Fibroblast of skin of left quadriceps (primary cell): ENCODE measurements around the gene ATOH8.
"Not testable (repeated sequence)": the region's sequence is repeated elsewhere in the genome, so short reads cannot be mapped to it uniquely, and the experiment has no call there.

ENCODE experiments used
- DNase-seq, 2 experiments: peaks; one replicate each; pipeline ENCODE4 v3.0.0-alpha.2; 2013; ENCODE audit warnings: low read depth in 2 of 2

The ATOH8 gene, protein sequence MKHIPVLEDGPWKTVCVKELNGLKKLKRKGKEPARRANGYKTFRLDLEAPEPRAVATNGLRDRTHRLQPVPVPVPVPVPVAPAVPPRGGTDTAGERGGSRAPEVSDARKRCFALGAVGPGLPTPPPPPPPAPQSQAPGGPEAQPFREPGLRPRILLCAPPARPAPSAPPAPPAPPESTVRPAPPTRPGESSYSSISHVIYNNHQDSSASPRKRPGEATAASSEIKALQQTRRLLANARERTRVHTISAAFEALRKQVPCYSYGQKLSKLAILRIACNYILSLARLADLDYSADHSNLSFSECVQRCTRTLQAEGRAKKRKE

DNA sequence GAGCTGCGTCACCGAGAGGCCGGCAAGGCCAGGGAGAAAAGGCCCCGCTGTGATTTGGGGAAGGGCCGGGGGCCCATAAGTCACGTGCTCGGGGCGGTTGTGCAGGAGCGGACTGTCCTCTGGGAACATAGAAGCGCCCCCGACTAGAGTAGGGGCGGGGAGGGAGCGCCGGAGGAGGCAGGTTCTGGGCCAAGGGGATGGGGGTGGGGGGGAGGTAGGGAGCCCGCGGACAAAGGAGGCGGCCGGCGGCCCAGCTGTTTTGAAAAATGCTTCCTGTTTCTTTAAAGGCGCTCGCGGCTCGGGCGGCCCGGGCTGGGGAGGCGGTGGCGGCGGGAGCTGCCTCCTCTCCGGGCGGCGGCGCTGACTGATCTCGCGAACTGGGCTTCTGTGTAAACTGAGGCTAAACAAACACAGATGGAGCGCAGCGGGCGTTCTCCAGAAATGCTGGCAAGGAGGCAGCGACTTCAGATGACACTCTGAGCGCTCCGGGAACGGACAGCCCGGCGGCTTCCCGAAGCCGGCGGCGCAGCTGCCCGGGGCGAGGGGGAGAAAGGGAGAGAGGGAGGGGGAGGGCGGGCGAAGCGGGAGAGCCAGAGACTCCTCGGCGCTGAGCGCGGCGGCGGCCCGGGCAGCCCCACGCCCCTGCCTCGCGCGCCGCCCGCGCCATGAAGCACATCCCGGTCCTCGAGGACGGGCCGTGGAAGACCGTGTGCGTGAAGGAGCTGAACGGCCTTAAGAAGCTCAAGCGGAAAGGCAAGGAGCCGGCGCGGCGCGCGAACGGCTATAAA is at the start of gene ATOH8:
Gene ATOH8, plus strand, starts transcription at position 467 of the 788 bp plus-strand sequence. Its CDS starts 199 bp downstream, at position 666.
- DNase-seq = peak in 1 of 2 experiments; percentile 34

DNA sequence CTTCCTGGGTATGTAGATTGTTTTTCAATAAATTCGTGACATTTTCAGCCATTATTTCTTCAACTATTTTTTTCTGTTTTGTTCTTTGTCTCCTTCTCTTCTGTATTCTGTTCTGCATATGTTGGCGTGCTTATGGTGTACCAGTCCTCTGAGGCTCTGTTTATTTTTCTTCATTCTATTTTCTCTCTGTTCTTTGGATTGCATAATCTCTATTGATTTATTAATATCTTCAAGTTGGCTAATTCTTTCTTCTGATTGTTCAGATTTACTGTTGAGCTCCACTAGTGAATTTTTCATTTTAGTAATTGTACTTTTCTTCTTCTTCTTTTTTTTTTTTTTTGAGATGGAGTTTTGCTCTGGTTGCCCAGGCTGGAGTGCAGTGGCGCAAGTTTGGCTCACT is 49.8 kb upstream of the ATOH8 start:
- no peak for DNase-seq

DNA sequence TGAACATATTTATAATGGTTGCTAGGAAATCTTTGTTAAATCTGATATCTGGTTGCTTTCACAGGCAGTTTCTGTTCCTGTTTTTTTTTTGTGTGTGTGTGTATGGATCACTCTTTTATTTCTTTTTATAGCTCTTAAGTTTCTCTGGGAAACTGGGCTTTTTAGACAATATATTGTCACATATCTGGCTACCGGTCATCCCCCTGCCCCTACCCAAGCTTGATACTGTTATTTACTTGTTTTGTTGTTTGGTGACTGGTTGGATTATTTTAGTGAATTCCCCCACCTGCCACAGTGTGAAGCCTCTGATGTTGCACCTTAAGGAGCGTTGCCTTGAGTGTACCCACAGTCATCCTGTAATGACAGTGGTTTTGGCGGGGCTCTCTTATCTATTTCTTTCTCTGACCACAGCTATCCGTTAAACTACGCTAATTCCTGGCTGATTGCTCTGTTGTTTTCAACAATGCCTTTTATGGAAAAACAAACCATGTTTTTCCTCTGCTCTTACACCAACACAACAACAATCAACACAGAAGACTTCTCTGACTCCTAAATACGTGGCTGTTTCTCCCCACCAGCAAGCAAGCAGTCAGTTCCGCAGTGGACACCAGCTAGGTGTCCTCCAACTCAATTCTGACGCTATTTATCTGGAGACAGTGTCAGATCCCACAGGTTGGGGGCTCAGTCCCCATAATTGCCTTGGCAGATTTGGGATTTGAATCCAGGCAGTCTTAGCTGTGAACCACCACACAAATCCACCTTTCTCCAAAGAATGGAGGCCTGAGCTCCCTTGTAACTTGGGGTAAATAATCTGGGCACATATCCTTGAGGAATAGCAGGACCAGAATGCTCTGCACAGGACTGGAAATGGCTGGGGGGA is 48.8 kb upstream of the ATOH8 start:
- no peak for DNase-seq

DNA sequence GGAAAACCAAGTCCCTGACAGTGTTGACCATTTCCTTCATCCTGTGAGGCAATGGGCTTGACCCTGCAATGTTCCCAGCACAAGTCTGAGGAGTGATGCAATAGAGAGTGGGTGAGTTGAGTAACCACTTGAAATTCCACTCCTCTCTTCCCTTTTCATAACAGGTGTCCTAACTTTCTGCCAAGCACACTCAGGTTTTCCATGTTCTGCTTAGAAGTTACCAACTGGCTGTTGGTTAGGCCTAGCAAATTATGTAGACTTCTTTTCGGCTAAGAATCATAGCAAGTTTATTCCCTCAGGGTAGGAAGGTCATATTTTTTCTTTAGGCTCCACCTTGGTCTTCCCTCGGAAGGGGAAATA is 48.1 kb upstream of the ATOH8 start:
- DNase-seq = peak; percentile 38 to 58

DNA sequence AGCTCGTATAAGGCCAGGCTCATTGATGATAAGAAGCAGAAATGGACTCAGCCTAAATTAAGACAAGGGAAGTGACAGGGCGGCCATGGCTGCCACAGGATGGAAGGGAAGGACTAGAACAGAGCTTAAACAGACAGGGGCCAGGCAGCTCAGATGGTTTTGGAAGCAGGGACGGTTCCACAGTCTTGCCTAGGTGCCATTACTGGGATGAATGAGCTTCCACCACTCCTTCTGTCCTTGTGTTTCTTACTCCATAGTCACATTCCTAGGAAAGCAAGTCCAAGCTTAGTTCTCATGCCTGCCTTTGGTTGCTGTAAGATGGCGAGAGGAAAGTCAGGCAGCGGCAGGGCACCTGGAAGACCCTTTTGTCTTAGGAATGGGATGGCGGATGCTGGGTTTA is 47.7 kb upstream of the ATOH8 start:
- DNase-seq = no peak

DNA sequence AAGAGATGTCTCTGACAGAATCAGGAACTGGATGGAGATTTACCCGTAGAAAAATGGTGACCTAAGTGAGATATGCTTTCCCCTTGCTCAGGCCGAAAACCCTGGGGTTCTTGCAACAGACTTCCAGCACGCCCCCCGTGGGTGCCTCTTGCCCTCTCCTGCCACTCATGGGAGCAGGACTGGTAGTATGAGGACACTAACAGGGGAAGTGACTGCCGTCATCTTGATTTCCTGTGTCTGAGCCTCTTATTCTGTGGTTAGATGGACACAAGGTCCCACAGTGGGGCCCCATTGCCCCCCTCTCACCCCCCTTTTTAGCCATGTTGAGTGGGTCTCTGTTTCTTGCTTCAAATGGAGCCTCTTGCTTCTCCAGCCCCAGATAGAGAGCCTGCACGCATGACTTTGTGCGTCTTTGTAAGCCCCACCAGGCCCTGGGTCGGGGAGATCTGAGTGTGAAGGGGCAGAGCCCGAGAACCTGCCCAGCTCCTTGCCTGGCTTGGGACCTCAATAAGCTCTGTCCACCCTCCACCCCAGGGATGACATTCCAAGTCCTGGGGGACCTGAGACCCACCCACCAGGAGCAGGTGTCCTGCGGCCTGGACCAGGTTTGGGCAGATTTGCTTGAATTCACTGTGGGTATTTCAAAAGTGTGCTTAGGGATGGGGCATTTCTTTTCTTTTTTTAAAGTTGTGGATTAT is 47.0 kb upstream of the ATOH8 start:
- no peak for DNase-seq

DNA sequence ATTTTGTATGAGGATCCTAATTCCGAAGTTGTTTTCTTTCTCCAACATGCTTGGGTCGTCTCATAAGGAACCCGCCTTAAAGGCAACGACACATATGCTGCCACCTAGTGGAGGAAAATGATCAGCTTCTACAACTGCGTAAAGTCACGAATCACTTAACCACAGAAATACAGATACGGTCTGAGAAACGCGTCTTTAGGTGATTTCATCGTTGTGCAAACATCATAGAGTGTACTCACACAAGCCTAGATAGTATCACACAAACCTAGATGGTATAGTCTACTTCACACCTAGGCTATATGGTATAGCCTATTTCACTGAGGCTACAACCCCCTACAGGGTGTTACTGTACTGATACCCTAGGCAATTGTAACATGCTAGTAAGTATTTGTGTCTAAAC is 46.5 kb upstream of the ATOH8 start:
- peak; percentile 64 to 68 for DNase-seq

DNA sequence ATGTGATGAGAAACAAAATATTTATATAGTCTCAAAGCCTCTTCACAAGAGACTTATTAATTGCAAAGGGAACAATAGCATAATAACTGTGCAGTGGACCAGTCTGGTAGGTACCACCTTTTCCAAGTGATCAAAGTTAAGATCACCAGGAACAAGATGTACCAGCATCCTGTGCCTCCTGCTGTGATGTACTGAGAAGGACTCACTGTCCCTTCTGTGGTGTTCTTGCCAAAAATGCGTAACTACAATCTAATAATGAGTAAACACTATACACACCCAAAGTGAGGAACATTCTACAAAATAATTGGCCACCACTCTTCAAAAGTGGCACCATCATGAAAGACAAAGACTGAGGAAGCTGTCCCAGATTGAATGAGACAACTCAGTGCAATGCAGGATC is 45.1 kb upstream of the ATOH8 start:
- no peak for DNase-seq

DNA sequence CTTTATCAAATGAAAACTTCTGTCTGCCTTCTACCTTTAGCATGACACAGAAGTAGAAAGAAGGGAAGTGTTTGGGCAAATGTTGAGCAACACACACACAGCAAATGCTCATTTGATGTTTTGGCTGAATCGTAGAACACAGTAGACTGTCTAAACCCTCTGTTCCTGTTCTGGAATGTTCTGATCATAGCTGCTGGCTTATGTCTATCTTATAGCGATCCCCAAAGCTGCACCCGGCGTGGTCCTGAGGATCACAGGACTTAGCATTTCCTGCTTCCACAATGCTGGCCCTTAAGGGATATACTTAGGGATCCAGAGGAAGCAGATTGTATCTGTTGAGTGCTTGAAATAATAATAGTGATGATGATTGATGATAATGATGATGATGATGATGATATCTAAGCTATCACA is 44.4 kb upstream of the ATOH8 start:
- DNase-seq = no peak

DNA sequence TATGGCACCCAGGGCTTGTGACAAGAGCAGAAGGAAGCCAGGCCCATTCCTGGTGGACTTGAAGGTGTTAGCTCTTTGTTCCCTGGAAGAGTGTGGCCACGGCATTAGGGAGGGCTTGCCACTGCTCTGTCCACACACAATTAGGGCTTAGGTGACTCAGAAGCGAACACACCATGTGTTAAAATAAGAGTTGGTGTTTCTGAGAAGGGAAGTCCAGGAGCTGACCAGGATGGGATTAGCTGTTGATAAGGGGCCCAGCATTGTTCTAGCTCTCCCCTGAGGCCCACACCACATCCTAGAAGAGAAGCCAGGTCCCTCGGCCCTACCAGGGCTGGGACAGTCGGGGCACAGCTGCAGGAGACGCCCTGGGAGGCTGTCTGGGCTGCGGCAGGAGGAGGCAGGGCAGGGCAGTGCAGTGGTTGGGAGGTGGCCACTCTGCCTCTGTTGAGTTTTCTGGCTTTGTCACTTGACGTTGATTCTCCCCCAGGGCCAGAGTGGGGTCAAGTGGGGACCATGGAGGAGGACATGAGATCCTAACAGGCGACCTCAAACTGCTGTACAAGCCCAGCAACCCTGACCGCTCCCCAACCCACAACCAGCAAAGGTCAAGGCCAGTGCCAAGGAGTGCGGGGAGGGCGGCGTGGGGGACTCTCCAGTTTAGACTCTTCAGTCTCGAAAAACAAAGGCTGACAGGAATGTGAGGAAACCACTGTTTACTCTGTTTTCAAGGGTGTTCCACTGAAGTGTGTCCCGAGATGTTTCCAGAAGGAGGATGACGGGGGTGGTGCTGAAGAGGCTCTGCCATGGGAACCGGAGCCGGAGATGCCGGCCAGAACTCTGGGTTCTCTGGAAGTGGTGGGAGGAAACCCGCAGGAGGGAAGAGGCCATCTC is 42.9 kb upstream of the ATOH8 start:
- no peak for DNase-seq

DNA sequence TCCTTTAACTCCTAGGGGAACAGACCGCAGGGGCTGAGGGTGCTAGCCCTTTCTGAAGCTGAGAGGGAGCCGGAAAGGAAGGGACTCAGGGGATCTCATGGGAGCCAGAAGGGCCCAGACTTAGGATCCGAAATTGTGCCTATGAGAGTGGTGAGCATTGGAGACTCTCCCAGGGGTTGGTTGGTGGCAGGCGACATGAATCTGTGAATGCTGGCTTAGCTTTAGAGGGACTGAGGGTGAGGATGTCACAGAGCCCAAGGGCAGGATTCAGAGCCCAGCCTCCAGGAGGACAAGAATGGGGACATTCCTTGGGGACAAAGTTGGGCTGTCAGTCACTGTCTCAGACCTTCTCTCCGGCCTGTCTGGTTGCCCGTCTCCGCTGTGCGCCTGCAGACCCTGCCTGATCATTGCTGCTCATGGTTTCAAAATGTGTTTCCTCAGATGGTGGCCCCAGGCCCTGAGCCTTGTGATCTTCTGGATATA is 42.2 kb upstream of the ATOH8 start:
- DNase-seq = no peak

DNA sequence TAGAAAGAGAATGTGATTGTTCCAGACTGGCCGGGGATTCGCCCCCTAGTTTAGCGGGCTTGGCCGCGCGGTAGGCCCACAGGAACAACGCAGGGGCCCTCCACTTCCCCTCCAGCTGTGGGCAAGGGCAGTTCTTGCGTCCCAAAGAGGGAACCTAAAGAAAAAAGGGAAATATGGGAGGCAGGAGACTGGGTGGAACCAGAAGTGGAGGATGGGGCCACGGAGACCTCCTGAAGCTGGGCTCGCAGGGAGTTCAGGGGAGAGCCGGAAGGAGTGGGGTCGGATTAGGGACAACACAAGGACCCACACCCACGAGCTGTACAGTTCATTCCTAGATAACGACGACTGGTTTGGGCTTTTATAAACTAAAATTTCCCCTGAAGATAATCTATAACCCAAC is 41.5 kb upstream of the ATOH8 start:
- DNase-seq = no peak

DNA sequence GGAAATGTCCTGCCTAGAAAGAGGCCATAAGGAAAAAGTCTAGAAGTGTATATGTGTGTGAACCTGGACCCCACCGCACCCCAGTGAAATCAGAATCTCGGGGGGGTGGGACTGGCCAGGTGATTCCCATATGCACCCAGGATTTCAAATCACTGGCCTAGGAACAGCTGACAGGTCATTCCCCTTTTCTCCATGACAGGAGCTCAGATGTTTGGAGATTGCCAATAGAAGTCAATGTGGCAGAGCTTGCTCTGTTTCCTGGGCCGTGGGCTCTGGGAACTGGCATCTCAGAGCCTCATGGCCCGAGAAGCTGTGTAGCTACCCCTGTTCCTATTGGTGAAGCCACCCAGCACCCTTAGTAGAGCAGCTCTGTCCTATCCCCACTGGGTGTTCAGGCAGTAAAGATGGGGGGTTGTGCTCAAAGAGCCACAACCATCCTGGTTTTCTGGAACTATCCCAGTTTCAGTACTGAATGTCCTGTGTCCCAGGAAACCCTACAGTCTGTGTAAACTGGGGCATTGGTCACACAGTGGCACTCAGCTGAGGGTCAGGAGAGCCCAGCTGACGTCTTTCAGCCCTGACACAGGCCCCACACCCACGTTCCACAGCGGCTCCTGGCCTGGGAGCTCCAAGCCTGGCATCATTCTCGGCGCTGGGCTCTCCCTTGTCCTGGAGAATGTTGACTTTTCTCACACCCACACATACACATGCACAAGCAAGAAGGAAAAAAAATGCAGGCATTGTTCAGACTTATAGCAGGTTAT is 40.8 kb upstream of the ATOH8 start:
- DNase-seq = no peak

DNA sequence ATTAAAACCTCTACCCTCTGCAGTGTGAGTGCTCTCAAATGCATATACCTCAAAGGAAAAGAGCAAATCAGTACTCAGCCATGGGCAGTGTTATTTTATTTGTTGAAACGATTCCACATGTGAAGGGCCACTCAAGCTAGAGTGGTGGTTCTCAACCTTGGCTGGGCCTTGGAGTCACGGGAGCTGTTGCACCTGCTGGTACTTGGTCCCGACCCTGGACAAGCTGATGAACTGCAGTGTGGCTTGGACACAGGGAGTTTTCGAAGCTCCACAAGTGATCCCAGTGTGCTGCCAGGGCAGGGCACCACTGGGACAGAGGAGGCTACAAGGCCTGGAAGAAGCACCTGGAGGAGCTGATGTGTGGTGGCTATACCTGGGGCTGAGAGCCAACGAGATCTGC is 40.0 kb upstream of the ATOH8 start:
- no peak for DNase-seq

DNA sequence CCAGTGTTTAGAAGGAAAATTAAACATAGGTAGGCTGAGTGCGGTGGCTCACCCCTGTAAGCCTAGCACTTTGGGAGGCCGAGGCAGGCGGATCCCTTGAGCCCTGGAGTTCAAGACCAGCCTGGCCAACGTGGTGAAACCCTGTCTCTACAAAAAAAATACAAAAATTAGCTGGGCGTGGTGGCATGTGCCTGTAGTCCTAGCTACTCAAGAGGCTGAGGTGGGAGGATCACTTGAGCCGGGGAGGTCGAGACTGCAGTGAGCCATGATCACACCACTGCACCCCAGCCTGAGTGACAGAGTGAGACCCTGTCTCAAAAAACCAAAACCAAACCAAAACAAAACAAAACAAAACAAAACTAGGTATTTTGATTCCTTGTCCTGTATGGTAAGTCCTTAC is 39.4 kb upstream of the ATOH8 start:
- not testable (repeated sequence) for DNase-seq

DNA sequence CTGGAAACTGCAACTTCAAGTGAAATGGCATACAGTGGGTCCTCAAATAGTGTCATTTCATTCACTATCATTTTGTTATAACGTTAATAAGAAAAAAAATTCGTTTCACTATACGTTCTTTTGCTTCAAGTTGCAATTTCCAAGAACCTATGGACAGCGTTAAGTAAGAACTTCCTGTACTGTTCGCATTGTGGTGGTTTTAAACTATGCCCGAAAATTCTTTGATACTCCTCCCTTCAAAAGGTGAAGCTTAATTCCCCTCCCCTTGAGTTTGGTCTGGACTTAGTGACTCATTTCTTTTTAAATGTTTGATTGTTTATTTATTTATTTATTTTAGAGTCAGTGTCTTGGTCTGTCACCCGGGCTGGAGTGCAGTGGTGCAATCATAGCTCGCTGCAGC is 39.0 kb upstream of the ATOH8 start:
- no peak for DNase-seq

DNA sequence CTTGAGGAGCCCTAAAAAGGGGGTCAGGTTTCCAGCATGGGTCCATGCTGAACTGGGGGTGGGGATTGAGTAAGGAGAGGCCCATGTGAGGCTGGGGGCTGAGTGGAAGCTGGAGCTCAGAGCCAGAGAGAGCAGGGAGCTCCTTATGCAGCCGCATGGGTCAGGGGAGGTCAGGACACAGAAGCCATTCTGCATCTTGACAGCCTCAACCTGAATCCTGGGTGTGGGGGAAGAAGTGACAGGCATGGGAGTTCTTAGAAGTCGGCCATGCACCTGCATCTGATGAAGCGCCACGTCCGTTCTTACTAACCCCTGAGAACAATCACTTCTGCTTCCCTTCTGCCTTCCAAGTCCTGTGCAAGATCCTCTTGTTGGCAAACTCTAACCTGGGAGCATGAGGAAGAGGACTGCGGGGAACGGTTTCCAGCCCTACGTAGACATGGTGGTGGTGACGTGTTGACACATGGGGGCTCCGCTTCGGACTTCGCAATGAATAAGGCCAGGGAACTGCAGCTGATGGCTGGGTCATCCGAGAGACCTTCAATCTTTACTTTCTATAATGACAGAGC is 37.4 kb upstream of the ATOH8 start:
- no peak for DNase-seq

DNA sequence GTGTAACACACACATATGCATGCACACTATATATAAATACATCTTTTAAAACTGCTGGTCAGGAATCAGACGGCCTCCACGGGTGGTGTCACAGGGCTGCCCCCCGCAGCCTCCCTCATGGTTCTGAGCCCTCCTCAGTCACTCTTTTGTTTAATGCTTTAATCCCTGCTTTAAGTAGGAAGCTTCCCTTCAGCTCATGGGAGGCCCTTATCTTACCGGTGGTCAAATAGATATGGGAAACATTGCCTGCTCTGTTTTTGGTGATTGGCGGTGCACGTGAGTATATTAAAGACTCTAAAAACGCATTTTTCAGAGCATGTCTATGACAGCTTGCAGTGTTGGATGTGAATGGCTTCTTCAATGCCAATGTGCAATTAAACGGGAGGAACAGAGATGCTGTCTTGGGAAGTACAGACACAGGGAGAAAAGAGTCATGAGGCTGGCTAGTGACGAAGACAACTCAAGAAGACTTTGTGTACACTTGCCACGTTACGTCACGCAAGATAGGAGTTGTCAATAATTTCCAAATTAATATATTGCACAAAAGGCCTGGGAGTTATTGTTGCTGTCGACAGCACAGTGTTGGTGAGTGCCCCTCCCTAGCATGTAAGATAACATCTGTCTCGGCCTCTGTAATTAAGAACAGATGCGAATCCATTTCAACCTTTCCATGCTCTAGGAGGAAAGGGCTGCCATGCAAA is 36.3 kb upstream of the ATOH8 start:
- peak; percentile 83 to 84 for DNase-seq

DNA sequence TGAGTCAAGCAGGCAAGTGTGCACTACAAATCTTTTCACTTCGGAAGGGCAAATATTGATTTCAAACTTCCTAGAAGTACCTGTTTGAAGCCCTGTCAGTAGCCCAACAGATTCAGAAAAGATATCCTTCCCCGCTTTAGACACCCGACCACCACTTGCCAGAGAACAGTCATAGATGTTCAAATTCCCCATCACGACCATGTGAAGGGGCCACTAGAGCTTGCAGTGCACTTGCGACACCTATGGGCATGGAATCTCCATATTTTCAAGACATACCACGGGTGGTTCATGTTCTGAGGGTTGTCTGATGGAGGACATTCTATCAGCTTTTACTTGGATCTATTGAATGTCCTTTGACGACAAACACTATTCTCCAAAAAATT is 35.8 kb upstream of the ATOH8 start:
- no peak for DNase-seq
